HepG2 (cell line): ENCODE results near the gene HDHD3. TPM values are rescaled to one million over a fixed set of nuclear protein-coding genes. Genes with fewer than 3 reads are reported as not detected.

Experiments
- BCL6 ChIP-seq: IDR thresholded peaks from 2 replicates; pipeline ENCODE4 v1.6.1; 2016; ENCODE audit warnings: missing genetic modification reagents, missing compliant biosample characterization
- CEBPG ChIP-seq: IDR thresholded peaks from 2 replicates; pipeline ENCODE4 v1.6.1; 2016
- GATA4 ChIP-seq: sonication (generic); IDR thresholded peaks from 2 replicates; pipeline ENCODE4 v1.6.1; 2016; ENCODE audit warnings: antibody characterized with exemption, low read depth, borderline replicate concordance
- MXD4 ChIP-seq: IDR thresholded peaks from 2 replicates; pipeline ENCODE4 v1.6.1; 2016; ENCODE audit warnings: mild to moderate bottlenecking, missing biosample characterization, missing genetic modification reagents
- NKX3-1 ChIP-seq: sonication (generic); formaldehyde crosslinking; IDR thresholded peaks from 2 replicates; pipeline ENCODE4 v1.5.0; 2020; ENCODE audit warnings: missing genetic modification reagents
- POLR2AphosphoS5 ChIP-seq: IDR thresholded peaks from 2 replicates; pipeline ENCODE4 v1.6.1; 2012; ENCODE audit warnings: low read depth, low read length
- RBM39 ChIP-seq: fragments of 200-400 bp; formaldehyde crosslinking; IDR thresholded peaks from one replicate; pipeline ENCODE4 v1.6.1; 2018; ENCODE audit warnings: antibody characterized with exemption, mild to moderate bottlenecking, low read depth, low read length; ENCODE audit not compliant: poor library complexity, severe bottlenecking
- SP4 ChIP-seq: sonication (generic); formaldehyde crosslinking; IDR thresholded peaks from 2 replicates; pipeline ENCODE4 v1.8.1; 2023; ENCODE audit warnings: mild to moderate bottlenecking, missing genetic modification reagents
- TBX2 ChIP-seq: sonication (generic); formaldehyde crosslinking; IDR thresholded peaks from 2 replicates; pipeline ENCODE4 v1.5.0; 2020; ENCODE audit warnings: missing genetic modification reagents, mild to moderate bottlenecking, borderline replicate concordance
- ZBTB38 ChIP-seq: sonication (generic); formaldehyde crosslinking; IDR thresholded peaks from 2 replicates; pipeline ENCODE4 v1.5.1; 2020; ENCODE audit warnings: mild to moderate bottlenecking, missing genetic modification reagents
- ZFX ChIP-seq: sonication (generic); formaldehyde crosslinking; IDR thresholded peaks from 2 replicates; pipeline ENCODE4 v1.4.0; 2020; ENCODE audit warnings: mild to moderate bottlenecking, low read depth, missing genetic modification reagents, moderate library complexity
- ZMYM2 ChIP-seq: sonication (generic); formaldehyde crosslinking; IDR thresholded peaks from 2 replicates; pipeline ENCODE4 v1.8.0; 2022; ENCODE audit warnings: mild to moderate bottlenecking, missing genetic modification reagents
- ZNF101 ChIP-seq: sonication (generic); formaldehyde crosslinking; IDR thresholded peaks from 2 replicates; pipeline ENCODE4 v1.4.0; 2020; ENCODE audit warnings: mild to moderate bottlenecking, low read depth, missing genetic modification reagents, borderline replicate concordance
- ZNF432 ChIP-seq: sonication (generic); formaldehyde crosslinking; IDR thresholded peaks from 2 replicates; pipeline ENCODE4 v1.5.0; 2020; ENCODE audit warnings: missing genetic modification reagents, mild to moderate bottlenecking, borderline replicate concordance
- ZNF678 ChIP-seq: sonication (generic); formaldehyde crosslinking; IDR thresholded peaks from 2 replicates; pipeline ENCODE4 v1.4.0; 2020; ENCODE audit warnings: mild to moderate bottlenecking, missing genetic modification reagents
- ZNF790 ChIP-seq: sonication (generic); formaldehyde crosslinking; IDR thresholded peaks from 2 replicates; pipeline ENCODE4 v1.8.0; 2022; ENCODE audit warnings: missing genetic modification reagents, mild to moderate bottlenecking, borderline replicate concordance
- ZNF83 ChIP-seq: sonication (generic); formaldehyde crosslinking; IDR thresholded peaks from 2 replicates; pipeline ENCODE4 v1.4.0; 2020; ENCODE audit warnings: missing genetic modification reagents, mild to moderate bottlenecking, borderline replicate concordance
- polyA plus RNA-seq, 8 experiments: library from polyadenylated mRNA; depleted of rRNA in 3 of 8; stranded (reverse) in 7 of 8; unstranded in 1 of 8; fragments of >200 nt; fragmentation: Illumina TruSeq in 4 of 8; extraction: Trizol in 4 of 8; gene quantifications; 2 replicates each; pipeline versions ENCODE4 v1.2.1 to v1.2.3, GENCODE V29; 2011 to 2016; ENCODE audit warnings: low read depth in 4 of 8, missing spikeins in 1 of 8, mixed read lengths in 1 of 8; ENCODE audit not compliant: insufficient read depth in 1 of 8
- total RNA-seq, 5 experiments: library from RNA; depleted of rRNA; stranded (reverse); fragments of >200 nt; fragmentation: Illumina TruSeq; extraction: Trizol; gene quantifications; 2 replicates each; pipeline ENCODE4 v1.2.3, GENCODE V29; 2016; ENCODE audit warnings: low read depth in 1 of 5
- TF ChIP-seq, protein P1 (sequence below): IDR thresholded peaks from 2 replicates; pipeline ENCODE4 v1.6.1; 2016
- TF ChIP-seq, protein P2 (sequence below): sonication (generic); formaldehyde crosslinking; IDR thresholded peaks from 2 replicates; pipeline ENCODE4 v1.4.0; 2020; ENCODE audit warnings: missing genetic modification reagents
- TF ChIP-seq, protein P3 (sequence below): sonication (generic); formaldehyde crosslinking; IDR thresholded peaks from 2 replicates; pipeline ENCODE4 v1.5.1; 2020; ENCODE audit warnings: mild to moderate bottlenecking, missing genetic modification reagents, borderline replicate concordance
- TF ChIP-seq, protein P4 (sequence below): sonication (generic); formaldehyde crosslinking; IDR thresholded peaks from 2 replicates; pipeline ENCODE4 v1.4.0; 2020; ENCODE audit warnings: missing genetic modification reagents

Gene HDHD3
- total and polyA plus RNA-seq, 2 of the 13 experiments (the other 11 are each of a cell fraction or from before 2014, with no cell fraction given): 23.1 to 38.5 TPM

DNA sequence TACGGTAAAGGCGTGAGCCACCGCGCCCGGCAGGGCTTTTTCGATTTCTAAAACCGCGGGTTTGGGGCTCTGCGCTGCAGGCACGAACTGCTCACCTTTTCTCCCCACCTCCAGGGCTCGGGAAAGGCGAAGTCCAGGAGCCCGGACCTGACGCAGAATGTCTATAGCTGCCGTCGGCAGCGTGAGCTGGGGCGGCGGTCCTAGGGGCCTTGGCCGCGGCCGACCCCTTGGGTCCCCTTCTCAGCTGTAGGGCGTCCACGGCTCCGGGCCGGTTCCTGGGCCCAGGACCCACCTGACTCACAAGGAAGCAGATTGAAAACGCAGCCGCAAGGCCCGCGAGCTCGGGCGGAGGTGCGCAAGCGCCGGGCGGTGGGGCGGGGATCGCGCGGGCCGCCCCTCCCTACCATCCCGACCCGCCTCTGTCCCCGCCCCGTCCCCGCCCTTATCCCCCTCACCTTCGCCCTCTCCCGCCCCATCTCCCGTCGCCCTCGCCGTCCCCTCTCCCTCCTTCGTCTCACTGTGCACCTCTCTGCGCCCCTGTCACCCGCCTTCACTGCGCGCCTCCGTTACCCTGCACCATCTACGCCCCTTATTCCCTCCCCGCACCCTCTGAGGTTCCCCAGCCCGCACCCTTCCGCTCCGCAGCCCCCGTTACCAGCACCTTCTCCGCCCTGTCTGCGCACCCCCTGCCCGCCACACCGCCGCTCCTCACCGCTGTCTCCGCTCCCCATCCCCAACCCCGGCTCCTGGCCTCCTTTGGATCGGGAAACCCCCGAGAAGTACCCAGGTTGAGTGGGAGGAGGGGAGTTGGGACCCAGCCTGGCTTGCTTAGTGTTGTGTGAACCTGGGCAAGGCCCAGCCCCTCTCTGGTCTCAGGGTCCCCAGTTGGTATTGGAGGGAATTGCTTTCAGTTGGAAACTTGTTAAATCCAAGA, at the start of gene HDHD3 (continued):
- TF ChIP-seq ZBTB38 (peak; percentile 25; the same call in 1 of the 2 replicates), CEBPG (no peak), ZNF101 (CRISPR knock-in tag) (no peak), ZNF678 (CRISPR knock-in tag) (0 out of 2 replicates have a peak, but pooled peaks have one; percentile 58), POLR2AphosphoS5 (peak; percentile 91), SP4 (CRISPR knock-in tag) (peak; percentile 73), GATA4 (peak; percentile 27; the same call in 1 of the 2 replicates), NKX3-1 (peak; percentile 84), BCL6 (CRISPR knock-in tag) (peak; percentile 15; the same call in 1 of the 2 replicates), ZNF432 (CRISPR knock-in tag) (no peak), ZNF83 (CRISPR knock-in tag) (peak; percentile 73; the same call in 1 of the 2 replicates), ZMYM2 (CRISPR knock-in tag) (0 out of 2 replicates have a peak, but pooled peaks have one; percentile 41), ZFX (CRISPR knock-in tag) (peak; percentile 83), RBM39 (no peak), MXD4 (CRISPR knock-in tag) (peak; percentile 47; the same call in 1 of the 2 replicates), TBX2 (peak; percentile 47), ZNF790 (peak; percentile 56; the same call in 1 of the 2 replicates)
- TF ChIP-seq, protein P1, sequence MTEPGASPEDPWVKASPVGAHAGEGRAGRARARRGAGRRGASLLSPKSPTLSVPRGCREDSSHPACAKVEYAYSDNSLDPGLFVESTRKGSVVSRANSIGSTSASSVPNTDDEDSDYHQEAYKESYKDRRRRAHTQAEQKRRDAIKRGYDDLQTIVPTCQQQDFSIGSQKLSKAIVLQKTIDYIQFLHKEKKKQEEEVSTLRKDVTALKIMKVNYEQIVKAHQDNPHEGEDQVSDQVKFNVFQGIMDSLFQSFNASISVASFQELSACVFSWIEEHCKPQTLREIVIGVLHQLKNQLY (CRISPR knock-in tag): no peak
- TF ChIP-seq, protein P2, sequence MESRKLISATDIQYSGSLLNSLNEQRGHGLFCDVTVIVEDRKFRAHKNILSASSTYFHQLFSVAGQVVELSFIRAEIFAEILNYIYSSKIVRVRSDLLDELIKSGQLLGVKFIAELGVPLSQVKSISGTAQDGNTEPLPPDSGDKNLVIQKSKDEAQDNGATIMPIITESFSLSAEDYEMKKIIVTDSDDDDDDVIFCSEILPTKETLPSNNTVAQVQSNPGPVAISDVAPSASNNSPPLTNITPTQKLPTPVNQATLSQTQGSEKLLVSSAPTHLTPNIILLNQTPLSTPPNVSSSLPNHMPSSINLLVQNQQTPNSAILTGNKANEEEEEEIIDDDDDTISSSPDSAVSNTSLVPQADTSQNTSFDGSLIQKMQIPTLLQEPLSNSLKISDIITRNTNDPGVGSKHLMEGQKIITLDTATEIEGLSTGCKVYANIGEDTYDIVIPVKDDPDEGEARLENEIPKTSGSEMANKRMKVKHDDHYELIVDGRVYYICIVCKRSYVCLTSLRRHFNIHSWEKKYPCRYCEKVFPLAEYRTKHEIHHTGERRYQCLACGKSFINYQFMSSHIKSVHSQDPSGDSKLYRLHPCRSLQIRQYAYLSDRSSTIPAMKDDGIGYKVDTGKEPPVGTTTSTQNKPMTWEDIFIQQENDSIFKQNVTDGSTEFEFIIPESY (CRISPR knock-in tag): no peak
- TF ChIP-seq, protein P3, sequence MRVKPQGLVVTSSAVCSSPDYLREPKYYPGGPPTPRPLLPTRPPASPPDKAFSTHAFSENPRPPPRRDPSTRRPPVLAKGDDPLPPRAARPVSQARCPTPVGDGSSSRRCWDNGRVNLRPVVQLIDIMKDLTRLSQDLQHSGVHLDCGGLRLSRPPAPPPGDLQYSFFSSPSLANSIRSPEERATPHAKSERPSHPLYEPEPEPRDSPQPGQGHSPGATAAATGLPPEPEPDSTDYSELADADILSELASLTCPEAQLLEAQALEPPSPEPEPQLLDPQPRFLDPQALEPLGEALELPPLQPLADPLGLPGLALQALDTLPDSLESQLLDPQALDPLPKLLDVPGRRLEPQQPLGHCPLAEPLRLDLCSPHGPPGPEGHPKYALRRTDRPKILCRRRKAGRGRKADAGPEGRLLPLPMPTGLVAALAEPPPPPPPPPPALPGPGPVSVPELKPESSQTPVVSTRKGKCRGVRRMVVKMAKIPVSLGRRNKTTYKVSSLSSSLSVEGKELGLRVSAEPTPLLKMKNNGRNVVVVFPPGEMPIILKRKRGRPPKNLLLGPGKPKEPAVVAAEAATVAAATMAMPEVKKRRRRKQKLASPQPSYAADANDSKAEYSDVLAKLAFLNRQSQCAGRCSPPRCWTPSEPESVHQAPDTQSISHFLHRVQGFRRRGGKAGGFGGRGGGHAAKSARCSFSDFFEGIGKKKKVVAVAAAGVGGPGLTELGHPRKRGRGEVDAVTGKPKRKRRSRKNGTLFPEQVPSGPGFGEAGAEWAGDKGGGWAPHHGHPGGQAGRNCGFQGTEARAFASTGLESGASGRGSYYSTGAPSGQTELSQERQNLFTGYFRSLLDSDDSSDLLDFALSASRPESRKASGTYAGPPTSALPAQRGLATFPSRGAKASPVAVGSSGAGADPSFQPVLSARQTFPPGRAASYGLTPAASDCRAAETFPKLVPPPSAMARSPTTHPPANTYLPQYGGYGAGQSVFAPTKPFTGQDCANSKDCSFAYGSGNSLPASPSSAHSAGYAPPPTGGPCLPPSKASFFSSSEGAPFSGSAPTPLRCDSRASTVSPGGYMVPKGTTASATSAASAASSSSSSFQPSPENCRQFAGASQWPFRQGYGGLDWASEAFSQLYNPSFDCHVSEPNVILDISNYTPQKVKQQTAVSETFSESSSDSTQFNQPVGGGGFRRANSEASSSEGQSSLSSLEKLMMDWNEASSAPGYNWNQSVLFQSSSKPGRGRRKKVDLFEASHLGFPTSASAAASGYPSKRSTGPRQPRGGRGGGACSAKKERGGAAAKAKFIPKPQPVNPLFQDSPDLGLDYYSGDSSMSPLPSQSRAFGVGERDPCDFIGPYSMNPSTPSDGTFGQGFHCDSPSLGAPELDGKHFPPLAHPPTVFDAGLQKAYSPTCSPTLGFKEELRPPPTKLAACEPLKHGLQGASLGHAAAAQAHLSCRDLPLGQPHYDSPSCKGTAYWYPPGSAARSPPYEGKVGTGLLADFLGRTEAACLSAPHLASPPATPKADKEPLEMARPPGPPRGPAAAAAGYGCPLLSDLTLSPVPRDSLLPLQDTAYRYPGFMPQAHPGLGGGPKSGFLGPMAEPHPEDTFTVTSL (CRISPR knock-in tag): 0 out of 2 replicates have a peak, but pooled peaks have one; percentile 19
- TF ChIP-seq, protein P4, sequence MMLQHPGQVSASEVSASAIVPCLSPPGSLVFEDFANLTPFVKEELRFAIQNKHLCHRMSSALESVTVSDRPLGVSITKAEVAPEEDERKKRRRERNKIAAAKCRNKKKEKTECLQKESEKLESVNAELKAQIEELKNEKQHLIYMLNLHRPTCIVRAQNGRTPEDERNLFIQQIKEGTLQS (CRISPR knock-in tag): no peak
